H1 (cell line): Measurements from ENCODE around the gene RPL18. TPM values are rescaled to one million over a fixed set of nuclear protein-coding genes. Genes with fewer than 3 reads are reported as not detected.

Experiments
- BCL11A ChIP-seq, 2 experiments: IDR thresholded peaks; one replicate each; pipeline ENCODE4 v1.6.1; 2011; ENCODE audit warnings: low read depth in 2 of 2, low read length in 2 of 2, mild to moderate bottlenecking in 2 of 2
- EZH2 ChIP-seq: fragments of 200-600 bp; sonication (generic); IDR thresholded peaks from 2 replicates; pipeline ENCODE4 v1.7.1; 2012; ENCODE audit warnings: low read depth, mild to moderate bottlenecking, moderate library complexity, low read length, inconsistent platforms; ENCODE audit not compliant: severe bottlenecking
- GTF2F1 ChIP-seq: IDR thresholded peaks from 2 replicates; pipeline ENCODE4 v1.6.1; 2012; ENCODE audit warnings: low read depth, low read length, improper control_type of control experiment, borderline replicate concordance
- HDAC2 ChIP-seq, 2 experiments: fragments of 300-600 bp in 1 of 2; sonication (generic) in 1 of 2; IDR thresholded peaks; 2 replicates each; pipeline ENCODE4 v1.6.1; 2011 to 2012; ENCODE audit warnings: low read depth in 2 of 2, low read length in 2 of 2, mild to moderate bottlenecking in 2 of 2, moderate library complexity in 2 of 2, borderline replicate concordance in 1 of 2, inconsistent platforms in 1 of 2
- HDAC6 ChIP-seq: IDR thresholded peaks from one replicate; pipeline ENCODE4 v1.7.1; 2012; ENCODE audit warnings: low read depth, mild to moderate bottlenecking, inconsistent platforms, low read length, moderate library complexity
- MAFK ChIP-seq: IDR thresholded peaks from 2 replicates; pipeline ENCODE4 v1.6.1; 2012; ENCODE audit warnings: low read depth, mild to moderate bottlenecking, improper control_type of control experiment, low read length
- NANOG ChIP-seq: IDR thresholded peaks from 2 replicates; pipeline ENCODE4 v1.6.1; 2011; ENCODE audit warnings: low read length, low read depth, mild to moderate bottlenecking, inconsistent platforms; ENCODE audit not compliant: insufficient read depth, poor library complexity, severe bottlenecking
- POLR2A ChIP-seq, 2 experiments: IDR thresholded peaks; 1 replicate in 1 of 2; 2 replicates in 1 of 2; pipeline ENCODE4 v1.6.1; 2011; ENCODE audit warnings: low read depth in 2 of 2, low read length in 2 of 2, mild to moderate bottlenecking in 2 of 2; ENCODE audit errors: control extremely low read depth in 1 of 2
- POLR2AphosphoS5 ChIP-seq: IDR thresholded peaks from 2 replicates; pipeline ENCODE4 v1.6.1; 2011; ENCODE audit warnings: low read depth, low read length
- POU5F1 ChIP-seq: IDR thresholded peaks from 2 replicates; pipeline ENCODE4 v1.6.1; 2011; ENCODE audit warnings: low read depth, mild to moderate bottlenecking, low read length, moderate library complexity
- RFX5 ChIP-seq: IDR thresholded peaks from 2 replicates; pipeline ENCODE4 v1.6.1; 2011; ENCODE audit warnings: low read depth, low read length, improper control_type of control experiment, borderline replicate concordance
- RXRA ChIP-seq: IDR thresholded peaks from 2 replicates; pipeline ENCODE4 v1.6.1; 2011; ENCODE audit warnings: low read depth, mild to moderate bottlenecking, low read length, moderate library complexity; ENCODE audit not compliant: insufficient read depth
- SIN3A ChIP-seq, 2 experiments: IDR thresholded peaks in 1 of 2; conservative IDR thresholded peaks in 1 of 2; 2 replicates each; pipeline ENCODE4 v1.6.1; 2011 to 2012; ENCODE audit warnings: low read length in 2 of 2, improper control_type of control experiment in 1 of 2, low read depth in 1 of 2, mild to moderate bottlenecking in 1 of 2
- SP1 ChIP-seq: IDR thresholded peaks from 2 replicates; pipeline ENCODE4 v1.6.1; 2011; ENCODE audit warnings: low read depth, low read length
- TAF1 ChIP-seq: IDR thresholded peaks from 2 replicates; pipeline ENCODE4 v1.6.1; 2011; ENCODE audit warnings: mild to moderate bottlenecking, low read depth, low read length
- TAF7 ChIP-seq: optimal IDR thresholded peaks from 2 replicates; pipeline ENCODE3; 2011; ENCODE audit warnings: low read depth, mild to moderate bottlenecking, inconsistent platforms, low read length, moderate library complexity, borderline replicate concordance
- polyA plus RNA-seq, 7 experiments: library from polyadenylated mRNA; depleted of rRNA in 3 of 7; stranded (reverse) in 5 of 7; unstranded in 2 of 7; fragments of >200 nt in 5 of 7; fragments of 200-250 nt in 2 of 7; gene quantifications; 1 replicate in 5 of 7; 2 replicates in 1 of 7; 4 replicates in 1 of 7; pipeline versions ENCODE4 v1.2.1 to v1.2.3, GENCODE V29; 2011 to 2013; ENCODE audit warnings: missing spikeins in 2 of 7, mixed read lengths in 2 of 7
- total RNA-seq: library from RNA; stranded (reverse); fragmentation: NEBNext Ultra II Directional; extraction: Animal tissue kit (Norgen Biotek cat#: 25700); gene quantifications from 2 replicates; pipeline ENCODE4 v1.2.1, GENCODE V29; 2021
- TF ChIP-seq, protein P1 (sequence below): IDR thresholded peaks from 2 replicates; pipeline ENCODE4 v1.6.1; 2011; ENCODE audit warnings: low read length, improper control_type of control experiment
- TF ChIP-seq, protein P2 (sequence below), 3 experiments: IDR thresholded peaks; 1 replicate in 2 of 3; 2 replicates in 1 of 3; pipeline versions ENCODE4 v1.5.1 to v1.6.1; 2011; ENCODE audit warnings: low read length in 3 of 3, mild to moderate bottlenecking in 3 of 3, inconsistent platforms in 2 of 3, low read depth in 1 of 3, moderate library complexity in 1 of 3; ENCODE audit not compliant: insufficient read depth in 1 of 3; ENCODE audit errors: control extremely low read depth in 1 of 3

RPL18 gene
- total and polyA plus RNA-seq, 2 of the 8 experiments (the other 6 are each of a cell fraction or from before 2014, with no cell fraction given) = 1,669 to 2,789 TPM

GRCh38 chr19:48630296-48631063 is 11.5 kb upstream of the RPL18 start (continued):
- TF ChIP-seq RXRA (no peak), SP1 (no peak), MAFK (no peak), EZH2 (no peak), HDAC6 (no peak), POLR2A (IDR thresholded peaks at IDR 0.05; ENCODE audit: control extremely low read depth in 1 of 2, low read depth in 2 of 2, low read length in 2 of 2) (peak in 1 of 2 experiments; percentile 38; a peak in 2 of 3 replicates), SIN3A (conservative IDR thresholded peaks at IDR 0.05 in 1 of 2, IDR thresholded peaks at IDR 0.05 in 1 of 2; ENCODE audit: low read depth in 1 of 2, low read length in 2 of 2) (peak in 1 of 2 experiments; percentile 47; a peak in 2 of 4 replicates), TAF7 (peak; percentile 13), TAF1 (no peak), RFX5 (no peak), HDAC2 (IDR thresholded peaks at IDR 0.05; ENCODE audit: borderline replicate concordance in 1 of 2, low read depth in 2 of 2, low read length in 2 of 2) (no peak), POU5F1 (no peak), NANOG (no peak), BCL11A (IDR thresholded peaks at IDR 0.05; ENCODE audit: low read depth in 2 of 2, low read length in 2 of 2) (no peak), GTF2F1 (no peak), POLR2AphosphoS5 (peak; percentile 71)
- TF ChIP-seq, protein P1, sequence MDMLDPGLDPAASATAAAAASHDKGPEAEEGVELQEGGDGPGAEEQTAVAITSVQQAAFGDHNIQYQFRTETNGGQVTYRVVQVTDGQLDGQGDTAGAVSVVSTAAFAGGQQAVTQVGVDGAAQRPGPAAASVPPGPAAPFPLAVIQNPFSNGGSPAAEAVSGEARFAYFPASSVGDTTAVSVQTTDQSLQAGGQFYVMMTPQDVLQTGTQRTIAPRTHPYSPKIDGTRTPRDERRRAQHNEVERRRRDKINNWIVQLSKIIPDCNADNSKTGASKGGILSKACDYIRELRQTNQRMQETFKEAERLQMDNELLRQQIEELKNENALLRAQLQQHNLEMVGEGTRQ = peak; percentile 12; the same call in 1 of the 2 replicates
- TF ChIP-seq, protein P2, sequence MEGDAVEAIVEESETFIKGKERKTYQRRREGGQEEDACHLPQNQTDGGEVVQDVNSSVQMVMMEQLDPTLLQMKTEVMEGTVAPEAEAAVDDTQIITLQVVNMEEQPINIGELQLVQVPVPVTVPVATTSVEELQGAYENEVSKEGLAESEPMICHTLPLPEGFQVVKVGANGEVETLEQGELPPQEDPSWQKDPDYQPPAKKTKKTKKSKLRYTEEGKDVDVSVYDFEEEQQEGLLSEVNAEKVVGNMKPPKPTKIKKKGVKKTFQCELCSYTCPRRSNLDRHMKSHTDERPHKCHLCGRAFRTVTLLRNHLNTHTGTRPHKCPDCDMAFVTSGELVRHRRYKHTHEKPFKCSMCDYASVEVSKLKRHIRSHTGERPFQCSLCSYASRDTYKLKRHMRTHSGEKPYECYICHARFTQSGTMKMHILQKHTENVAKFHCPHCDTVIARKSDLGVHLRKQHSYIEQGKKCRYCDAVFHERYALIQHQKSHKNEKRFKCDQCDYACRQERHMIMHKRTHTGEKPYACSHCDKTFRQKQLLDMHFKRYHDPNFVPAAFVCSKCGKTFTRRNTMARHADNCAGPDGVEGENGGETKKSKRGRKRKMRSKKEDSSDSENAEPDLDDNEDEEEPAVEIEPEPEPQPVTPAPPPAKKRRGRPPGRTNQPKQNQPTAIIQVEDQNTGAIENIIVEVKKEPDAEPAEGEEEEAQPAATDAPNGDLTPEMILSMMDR (IDR thresholded peaks at IDR 0.05; ENCODE audit: control extremely low read depth in 1 of 3, insufficient read depth in 1 of 3, low read depth in 1 of 3, low read length in 3 of 3) = peak in 2 of 3 experiments; percentile 14 to 44; a peak in 2 of 4 replicates
